WI38 (cell line): ENCODE results near the gene COL23A1.

Experiments
- H3K4me3 ChIP-seq: 2 replicates; pipeline ENCODE4 v1.5.1; 2011; ENCODE audit warnings: low read depth, mild to moderate bottlenecking, control low read depth, low read length
- CTCF ChIP-seq: IDR thresholded peaks from 2 replicates; pipeline ENCODE4 v1.5.1; 2012; ENCODE audit warnings: low read depth, mild to moderate bottlenecking, control low read depth, low read length

The COL23A1 gene

DNA sequence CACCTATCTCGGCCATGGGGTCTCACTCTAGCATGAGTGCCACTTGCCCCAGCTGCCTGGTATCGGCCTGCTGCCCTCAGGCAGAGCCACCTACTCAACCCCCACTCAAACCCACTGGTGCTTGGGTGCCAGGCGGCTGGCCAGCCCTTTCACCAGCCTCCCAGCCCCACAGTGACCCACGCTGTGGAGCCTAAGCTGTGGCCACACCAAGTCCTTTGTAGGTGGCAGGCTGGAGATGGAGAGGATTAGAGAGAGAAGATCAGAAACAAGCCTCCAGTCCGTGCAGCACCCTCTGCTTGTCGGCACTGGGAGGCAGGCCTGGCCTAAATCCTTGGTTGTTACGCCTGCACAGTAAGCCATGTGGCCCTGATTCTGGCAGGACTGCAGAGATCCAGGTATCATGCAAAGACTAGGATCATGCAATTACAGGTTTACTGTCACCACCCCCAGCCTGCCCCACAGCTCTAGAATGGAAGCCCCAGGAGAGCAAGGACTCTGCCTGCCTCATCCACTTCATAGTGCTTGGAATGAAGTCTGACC, 171.7 kb downstream of the COL23A1 start:
- H3K4me3 ChIP-seq, result no peak overlapping the region
- no peak for TF ChIP-seq CTCF

DNA sequence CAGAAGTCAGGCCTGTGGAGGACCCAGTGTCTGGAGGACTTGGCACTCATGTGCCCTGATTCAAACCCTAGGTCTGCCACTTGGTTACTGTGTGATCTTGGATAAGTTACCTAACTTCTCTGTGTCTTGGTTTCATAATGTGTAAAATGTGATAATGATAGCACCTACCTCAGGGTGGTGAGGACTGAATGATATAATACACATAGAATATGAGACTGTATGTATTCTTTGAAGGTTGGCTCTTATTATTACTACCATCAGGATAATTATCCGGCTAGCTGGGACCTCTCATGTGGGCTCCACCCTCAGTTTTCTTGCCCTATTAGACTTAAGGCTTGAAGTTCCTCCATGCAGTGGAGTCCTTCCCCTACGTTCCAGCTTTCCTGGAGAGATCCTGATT, 172.2 kb downstream of the COL23A1 start:
- no peak overlapping the region for H3K4me3 ChIP-seq
- no peak for TF ChIP-seq CTCF

- H3K4me3 ChIP-seq, result no peak overlapping the region
- TF ChIP-seq CTCF, result no peak
Observed at GRCh38 chr5:178417391-178417811, 172.8 kb downstream of the COL23A1 start.

DNA sequence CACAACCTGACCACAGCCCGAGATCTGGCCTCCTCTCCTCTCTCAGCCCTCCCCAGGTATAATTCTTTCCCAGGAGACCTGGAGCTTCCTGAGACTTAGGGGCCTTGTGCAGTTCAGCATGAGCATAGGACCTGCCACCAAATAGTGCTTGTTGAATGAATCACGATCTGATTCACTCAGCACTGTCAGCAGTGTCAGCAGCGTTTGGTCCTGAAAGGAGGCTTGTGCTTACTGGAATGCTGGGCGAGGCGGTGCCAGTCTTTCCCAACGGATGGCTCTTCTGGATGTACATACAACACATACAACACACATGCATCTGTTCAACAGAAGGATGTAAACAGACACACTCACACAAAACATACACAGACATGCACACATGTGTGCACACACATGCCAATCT, 173.3 kb downstream of the COL23A1 start:
- TF ChIP-seq CTCF, result no peak
- H3K4me3 ChIP-seq, result no peak overlapping the region

- H3K4me3 ChIP-seq, result no peak overlapping the region
- no peak for TF ChIP-seq CTCF
Observed at GRCh38 chr5:178416206-178416882, 173.8 kb downstream of the COL23A1 start.

GRCh38 chr5:178415353-178415752, 174.8 kb downstream of the COL23A1 start:
- H3K4me3 ChIP-seq, result no peak overlapping the region
- no peak for TF ChIP-seq CTCF

DNA sequence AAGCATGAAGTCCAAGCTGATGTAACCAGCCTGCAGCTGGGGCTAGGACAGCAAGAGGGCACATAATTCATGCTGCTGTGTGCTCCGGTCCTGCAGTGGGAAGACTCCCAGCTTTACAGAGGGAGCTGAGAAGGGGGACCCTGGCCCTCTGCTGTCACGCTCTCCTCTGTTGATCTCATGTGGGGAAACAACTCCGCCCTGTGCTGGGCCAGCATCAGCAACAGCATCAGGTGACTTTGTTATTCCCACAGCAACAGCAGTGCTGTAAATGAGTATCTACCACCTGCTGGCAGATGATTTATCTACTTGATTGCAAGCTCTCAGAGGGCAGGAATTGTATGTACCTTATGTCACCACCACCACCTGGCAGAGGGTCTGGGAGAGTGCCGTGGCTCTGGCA, 176.2 kb downstream of the COL23A1 start:
- no peak for TF ChIP-seq CTCF
- no peak overlapping the region for H3K4me3 ChIP-seq
